Fibroblast of pulmonary artery (primary cell): ENCODE measurements around the gene PDE1A.

Experiments used
- DNase-seq: peaks from one replicate; pipeline ENCODE4 v3.0.0-alpha.2; 2010; ENCODE audit warnings: low read depth
- H3K4me3 ChIP-seq: replicated peaks from 2 replicates; pipeline ENCODE4 v1.5.1; 2011; ENCODE audit warnings: low read depth, mild to moderate bottlenecking, control low read depth, low read length, moderate library complexity
- TF ChIP-seq, protein P1 (sequence below): IDR thresholded peaks from 2 replicates; pipeline ENCODE4 v1.5.1; 2011; ENCODE audit warnings: mild to moderate bottlenecking, control low read depth, low read length, inconsistent platforms; ENCODE audit errors: missing control alignments

Gene PDE1A

GRCh38 chr2:182415771-182416170, 11.1 kb downstream of the PDE1A start:
- TF ChIP-seq, protein P1, sequence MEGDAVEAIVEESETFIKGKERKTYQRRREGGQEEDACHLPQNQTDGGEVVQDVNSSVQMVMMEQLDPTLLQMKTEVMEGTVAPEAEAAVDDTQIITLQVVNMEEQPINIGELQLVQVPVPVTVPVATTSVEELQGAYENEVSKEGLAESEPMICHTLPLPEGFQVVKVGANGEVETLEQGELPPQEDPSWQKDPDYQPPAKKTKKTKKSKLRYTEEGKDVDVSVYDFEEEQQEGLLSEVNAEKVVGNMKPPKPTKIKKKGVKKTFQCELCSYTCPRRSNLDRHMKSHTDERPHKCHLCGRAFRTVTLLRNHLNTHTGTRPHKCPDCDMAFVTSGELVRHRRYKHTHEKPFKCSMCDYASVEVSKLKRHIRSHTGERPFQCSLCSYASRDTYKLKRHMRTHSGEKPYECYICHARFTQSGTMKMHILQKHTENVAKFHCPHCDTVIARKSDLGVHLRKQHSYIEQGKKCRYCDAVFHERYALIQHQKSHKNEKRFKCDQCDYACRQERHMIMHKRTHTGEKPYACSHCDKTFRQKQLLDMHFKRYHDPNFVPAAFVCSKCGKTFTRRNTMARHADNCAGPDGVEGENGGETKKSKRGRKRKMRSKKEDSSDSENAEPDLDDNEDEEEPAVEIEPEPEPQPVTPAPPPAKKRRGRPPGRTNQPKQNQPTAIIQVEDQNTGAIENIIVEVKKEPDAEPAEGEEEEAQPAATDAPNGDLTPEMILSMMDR = no peak
- DNase-seq = no peak

DNA sequence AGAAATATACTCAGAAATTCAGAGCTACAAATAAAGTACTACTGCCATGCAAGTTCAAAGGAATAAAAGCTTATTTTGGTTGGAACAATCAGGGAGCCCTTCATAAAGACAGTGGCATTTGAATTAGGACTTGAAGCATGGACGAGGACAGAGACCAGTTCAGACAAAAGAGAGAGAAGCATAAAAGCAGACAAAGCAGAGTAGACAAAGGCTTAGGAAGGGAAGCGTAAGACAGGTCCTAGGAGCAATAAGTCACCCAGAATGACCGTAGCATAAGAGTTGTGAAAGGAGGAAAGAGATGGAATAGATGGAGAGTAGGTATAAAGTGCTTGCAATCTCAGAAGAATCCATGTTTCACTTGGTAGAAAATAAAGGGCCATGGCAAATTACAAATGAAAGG, 14.0 kb downstream of the PDE1A start:
- no peak for DNase-seq
- no peak overlapping the region for H3K4me3 ChIP-seq
- TF ChIP-seq, protein P1 = no peak

More at GRCh38 chr2:182415771-182416170, 11.1 kb downstream of the PDE1A start:
- H3K4me3 ChIP-seq = no peak overlapping the region

DNA sequence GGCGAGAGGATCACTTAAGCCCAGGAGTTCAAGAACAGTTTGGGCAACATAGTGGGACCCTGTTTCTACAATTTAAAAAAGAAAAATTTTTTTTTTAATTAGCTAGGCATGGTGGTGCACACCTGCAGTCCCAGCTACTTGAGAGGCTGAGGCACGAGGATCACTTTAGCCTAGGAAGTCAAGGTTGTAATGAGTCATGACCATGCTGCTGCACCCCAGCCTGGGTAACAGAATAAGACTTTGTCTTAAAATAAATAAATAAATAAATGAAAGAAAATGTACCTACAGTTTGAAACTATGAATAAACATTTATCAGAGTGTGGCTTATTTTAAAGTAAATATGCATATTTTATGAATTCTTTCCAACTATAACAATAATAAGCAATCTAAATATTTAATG, 16.7 kb downstream of the PDE1A start:
- TF ChIP-seq, protein P1 = no peak
- no peak overlapping the region for H3K4me3 ChIP-seq
- no peak for DNase-seq

GRCh38 chr2:182406221-182406620, 20.6 kb downstream of the PDE1A start:
- TF ChIP-seq, protein P1 = no peak
- H3K4me3 ChIP-seq = no peak overlapping the region
- peak; percentile 32 for DNase-seq

GRCh38 chr2:182404975-182405561, 21.8 kb downstream of the PDE1A start:
- peak; percentile 14 for DNase-seq

GRCh38 chr2:182404092-182404491, 22.7 kb downstream of the PDE1A start:
- peak; percentile 69 for DNase-seq
- no peak overlapping the region for H3K4me3 ChIP-seq
- TF ChIP-seq, protein P1 = no peak

More at GRCh38 chr2:182404975-182405561, 21.8 kb downstream of the PDE1A start:
- no peak overlapping the region for H3K4me3 ChIP-seq
- TF ChIP-seq, protein P1 = no peak

DNA sequence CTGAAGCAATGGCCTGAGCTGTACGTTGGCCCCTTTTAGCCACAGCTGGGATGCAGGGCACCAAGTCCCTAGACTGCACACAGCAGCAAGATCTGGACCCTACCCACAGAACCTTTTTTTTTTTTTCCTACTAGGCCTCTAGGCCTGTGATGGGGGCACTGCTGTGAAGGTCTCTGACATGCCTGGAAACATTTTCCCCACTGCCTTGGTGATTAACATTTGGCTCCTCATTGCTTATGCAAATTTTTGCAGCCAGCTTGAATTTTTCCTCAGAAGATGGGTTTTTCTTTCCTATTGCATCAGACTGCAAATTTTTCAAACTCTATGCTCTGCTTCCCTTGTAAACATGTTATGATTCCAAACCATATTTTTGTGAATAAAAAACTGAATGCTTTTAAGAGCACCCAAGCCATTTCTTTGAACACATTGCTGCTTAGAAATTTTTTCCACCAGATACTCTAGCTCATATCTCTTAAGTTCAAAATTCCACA, 33.5 kb downstream of the PDE1A start:
- no peak overlapping the region for H3K4me3 ChIP-seq
- TF ChIP-seq, protein P1 = no peak
- DNase-seq = no peak
